DMS153 (cell line): Measurements from ENCODE around the gene IDS.
A peak's percentile ranks its signal among the peaks of the same experiment; 100 is the strongest.
"Not testable (repeated sequence)": the region's sequence is repeated elsewhere in the genome, so short reads cannot be mapped to it uniquely, and the experiment has no call there.

Experiments
- DNase-seq: peaks from one replicate; lab custom pipeline; 2025; lab: John Stamatoyannopoulos, UW

IDS gene

DNA sequence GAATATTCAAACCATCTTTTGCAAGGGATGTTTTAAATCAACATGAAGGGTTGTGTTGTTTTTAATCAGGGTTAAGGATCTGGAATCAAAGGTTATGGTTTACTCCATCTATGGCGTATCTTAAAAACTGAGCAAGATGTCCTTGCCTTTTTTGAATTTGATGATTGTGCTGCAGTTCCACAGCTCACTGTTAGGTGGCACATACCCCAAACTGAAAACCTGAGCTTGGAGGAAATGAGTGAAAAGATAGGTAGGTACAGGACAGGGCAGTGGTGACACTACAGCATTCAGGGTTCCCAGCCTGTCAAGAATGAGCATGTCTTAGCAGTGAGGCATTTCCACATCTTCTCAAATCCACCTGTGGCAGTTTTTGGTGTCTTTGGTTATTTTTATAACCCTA, 22.6 kb upstream of the IDS start:
- DNase-seq = peak; percentile 16

DNA sequence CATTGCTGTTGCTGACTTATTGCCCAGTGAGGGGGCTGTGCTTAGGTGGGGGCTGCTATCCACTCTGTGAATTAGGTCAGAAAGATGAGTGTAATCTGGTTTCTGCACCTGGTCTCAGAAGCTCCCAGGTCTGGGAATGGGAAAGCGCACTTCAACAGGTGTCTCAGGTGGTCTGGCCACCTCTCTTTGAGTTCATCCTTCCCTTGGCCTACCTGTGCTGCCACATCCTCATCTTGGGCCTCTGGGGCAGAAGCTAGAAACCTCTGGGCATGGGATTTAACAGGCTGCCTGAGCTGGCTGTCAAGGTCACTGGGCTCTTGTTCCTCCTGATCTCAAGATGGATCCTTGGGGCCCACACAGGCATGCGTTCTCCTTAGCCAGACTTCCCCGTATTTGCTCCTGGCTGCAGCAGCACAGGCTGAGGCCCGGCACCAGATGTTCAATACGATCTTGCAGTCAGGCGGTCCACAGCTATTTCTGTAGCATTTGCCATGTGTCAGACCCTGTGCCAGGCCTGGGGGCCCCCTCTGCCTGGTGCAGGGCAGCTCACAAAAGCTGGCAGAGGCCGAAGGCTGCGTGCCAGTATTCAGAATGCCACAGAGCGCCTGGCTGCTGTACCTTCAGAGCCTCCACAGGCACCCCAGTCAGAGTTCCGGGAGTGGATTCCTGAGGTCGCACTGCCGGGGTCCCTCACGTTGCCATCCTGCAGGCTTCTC, 21.4 kb upstream of the IDS start:
- not testable (repeated sequence) for DNase-seq

DNA sequence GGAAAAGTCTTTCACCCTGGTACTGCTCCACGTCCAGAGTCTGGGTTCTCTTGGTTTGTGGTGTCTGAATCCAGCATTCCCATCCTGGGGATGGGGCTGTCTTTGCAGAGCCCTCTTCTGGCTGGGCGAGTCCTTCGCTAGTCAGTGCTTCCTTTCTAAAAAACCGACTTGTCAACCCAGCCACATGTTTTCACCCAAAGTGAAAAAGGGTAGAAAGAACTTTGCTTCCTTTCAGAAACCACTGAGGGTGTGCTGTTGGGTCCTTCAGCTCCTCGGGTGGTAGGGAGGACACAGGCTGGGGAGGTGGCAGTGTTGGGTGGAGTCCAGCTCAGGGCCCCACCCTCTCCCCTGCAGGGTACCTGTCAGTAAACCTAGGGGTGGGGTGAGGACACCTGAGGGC, 20.8 kb upstream of the IDS start:
- DNase-seq = not testable (repeated sequence)

DNA sequence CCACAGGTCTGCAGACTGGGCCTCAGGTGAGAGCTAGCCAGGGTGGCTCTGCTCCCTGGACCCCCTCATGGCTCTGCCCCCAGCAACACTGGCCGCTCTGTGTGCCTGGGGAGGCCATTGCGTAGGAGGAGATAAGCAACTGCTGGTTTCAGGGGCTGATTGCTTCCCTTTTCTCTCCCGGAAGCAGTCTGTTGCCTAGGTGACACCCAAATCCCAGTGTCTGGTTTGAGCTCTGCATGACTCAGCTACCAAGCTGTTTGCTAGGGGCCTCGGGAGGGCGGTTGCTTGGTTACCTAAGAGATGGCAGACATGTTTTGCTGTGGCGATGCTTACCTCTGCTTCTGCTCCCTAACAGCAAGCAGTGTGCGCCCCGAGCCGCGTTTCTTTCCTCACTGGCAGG, 20.3 kb upstream of the IDS start:
- peak; percentile 73 for DNase-seq

DNA sequence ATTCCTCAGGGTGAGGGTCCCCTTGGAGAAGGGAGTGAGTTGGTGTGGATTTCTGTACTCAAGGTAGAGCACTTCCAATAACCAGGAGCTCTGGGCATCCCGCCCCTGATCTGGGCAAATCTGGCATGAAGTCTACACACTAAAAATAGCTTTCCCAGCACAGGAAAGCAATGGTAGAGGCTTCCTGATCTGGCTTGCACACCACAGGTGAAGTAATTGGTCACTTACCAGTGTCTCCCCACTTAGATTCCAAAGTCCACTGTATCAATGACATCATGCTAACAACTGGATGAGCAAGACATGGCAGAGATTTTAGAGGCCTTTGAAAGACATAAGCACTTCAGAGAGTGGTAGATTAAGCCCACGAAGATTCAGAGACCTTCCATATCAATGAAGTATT, 17.8 kb upstream of the IDS start:
- no peak for DNase-seq

DNA sequence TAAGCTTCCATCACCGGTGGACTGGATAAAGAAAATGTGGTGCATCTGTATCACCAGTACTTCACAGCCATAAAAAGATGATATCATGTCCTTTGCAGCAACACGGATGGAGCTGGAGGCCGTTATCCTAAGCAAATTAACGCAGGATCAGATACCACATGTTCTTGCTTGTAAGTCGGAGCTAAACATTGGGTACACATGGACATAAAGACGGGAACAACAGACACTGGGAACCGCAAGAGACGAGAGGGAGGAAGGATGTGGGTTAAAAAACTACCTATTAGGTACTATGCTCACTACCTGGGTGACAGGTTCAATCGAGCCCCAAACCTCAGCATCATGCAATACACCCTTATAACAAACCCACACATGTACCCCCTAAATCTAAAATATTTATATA, 16.3 kb upstream of the IDS start:
- DNase-seq = no peak

DNA sequence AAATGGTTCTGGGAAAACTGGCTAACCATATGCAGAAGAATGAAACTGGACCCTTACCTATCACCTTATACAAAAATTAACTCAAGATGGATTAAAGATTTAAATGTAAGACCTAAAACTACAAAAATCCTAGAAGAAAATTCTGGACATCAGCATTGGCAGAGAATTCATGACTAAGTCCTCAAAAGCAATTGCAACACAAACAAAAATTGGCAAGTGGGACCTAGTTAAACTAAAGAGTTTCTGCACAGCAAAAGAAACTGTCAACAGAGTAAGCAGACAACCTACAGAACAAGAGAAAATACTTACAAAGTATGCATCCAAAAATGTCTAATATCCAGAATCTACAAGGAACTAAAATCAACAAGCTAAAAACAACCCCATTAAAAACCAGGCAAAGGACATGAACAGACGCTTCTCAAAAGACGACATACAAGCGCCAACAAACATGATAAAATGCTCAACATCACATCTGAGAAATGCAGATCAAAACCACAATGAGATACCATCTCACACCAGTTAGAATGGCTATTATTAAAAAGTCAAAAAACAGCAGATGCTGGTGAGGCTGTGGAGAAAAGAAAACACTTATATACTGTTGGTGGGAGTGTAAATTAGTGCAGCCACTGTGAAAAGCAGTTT, 15.7 kb upstream of the IDS start:
- not testable (repeated sequence) for DNase-seq

DNA sequence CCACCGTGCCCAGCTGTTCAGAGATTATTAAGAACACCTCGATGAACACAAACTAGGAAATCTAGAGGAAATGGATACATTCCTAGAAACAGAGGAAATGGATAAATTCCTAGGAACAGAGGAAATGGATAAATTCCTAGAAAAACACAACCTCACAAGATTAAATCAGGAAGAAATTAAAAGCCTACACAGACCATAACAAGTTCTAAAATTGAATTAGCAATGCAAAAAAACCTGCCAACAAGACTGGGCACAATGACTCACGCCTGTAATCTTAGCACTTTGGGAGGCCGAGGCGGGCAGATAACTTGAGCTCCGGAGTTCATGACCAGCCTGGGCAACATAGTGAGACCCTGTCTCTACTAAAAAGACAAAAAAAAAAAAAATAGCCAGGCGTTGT, 13.1 kb upstream of the IDS start:
- no peak for DNase-seq

DNA sequence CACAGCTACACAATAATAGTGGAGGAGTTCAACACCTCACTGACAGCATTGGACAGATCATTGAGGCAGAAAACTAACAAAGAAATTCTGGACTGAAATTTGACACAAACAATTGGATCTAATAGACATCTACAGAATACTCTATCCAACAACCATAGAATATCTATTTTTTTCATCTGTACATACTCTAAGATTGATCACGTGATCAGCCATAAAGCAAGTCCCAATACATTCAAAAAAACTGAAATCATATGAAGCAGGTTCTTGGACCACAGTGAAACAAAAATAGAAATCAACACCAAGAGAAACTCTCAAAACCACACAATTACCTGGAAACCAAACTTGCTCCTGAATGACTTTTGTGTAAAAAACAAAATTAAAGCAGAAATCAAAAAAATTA, 12.2 kb upstream of the IDS start:
- DNase-seq = no peak

DNA sequence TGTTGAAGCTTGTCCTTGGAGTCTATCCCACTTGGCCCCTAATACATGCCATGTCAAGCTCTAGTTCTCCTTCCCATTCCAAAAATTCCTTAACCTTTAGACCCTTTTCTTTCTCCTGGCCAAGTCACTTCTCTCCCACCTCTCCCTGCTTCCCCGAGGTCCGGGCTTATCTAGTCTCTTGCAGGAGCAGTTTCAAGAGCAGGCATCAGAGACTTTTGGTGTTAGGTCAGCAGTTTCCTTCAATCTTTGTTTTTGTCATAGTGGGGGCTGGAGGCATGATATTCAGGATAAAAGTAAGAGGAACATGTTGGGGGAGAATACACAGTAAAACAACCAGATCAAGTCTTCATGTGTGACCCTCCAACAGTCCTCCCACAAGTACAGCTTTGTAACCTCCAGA, 11.5 kb upstream of the IDS start:
- DNase-seq = no peak

DNA sequence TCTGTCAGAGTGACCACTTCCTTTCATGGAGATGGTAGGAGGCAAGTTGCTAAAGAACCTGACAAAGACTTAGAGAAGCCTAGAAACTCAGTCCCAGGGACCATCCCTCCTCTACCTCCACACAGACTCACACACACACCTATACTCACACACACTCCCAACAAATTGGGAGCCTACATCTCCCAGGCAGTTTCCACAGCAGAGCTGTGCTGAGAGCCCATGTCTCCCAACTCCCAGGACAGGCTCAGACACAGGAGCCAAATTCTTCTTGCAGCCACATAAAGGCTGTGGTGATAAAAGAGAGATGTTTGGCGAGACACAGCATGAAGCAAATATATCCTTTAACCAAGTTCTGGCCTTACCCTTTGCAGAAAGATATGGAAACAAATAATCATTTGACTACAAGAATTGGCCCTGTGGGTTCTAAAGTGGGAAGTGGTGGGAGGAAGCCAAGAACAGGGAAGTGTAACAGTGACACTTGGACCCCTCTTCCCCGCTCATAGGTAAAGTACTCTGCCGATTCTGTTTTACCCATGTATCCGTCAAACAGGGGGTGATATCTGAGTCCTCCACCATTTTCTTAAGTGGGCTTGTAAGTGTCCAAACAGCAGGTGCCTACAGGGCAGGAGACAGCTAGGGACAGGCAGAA, 11.0 kb upstream of the IDS start:
- no peak for DNase-seq

DNA sequence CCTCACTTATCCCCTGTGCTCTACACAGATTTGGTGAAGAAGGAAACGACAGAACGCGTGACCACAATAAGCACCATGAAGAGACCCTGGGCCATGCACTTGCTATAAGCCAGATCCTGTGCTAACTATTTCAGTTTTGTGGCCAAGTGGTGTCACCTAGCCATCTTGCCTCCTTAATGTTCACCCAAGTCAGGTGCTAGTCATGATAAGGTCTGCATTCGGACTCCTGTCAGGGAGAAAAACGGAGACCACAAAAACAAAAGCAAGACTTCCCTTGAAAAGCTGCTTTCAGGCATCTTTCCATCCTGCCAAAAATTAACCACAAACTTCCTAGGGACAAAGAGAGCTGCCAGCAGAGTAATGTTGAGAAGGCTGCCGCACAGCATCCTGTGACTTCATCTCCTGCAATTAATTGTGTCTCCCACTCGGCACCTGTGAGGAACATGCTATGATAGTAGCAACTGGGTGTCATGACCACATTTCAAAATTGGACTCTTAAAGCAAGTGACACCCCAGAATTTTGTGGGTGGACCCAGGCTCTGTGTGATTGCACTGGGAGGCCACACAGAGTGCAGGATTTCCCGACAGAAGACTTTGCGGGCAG, 8.8 kb upstream of the IDS start:
- DNase-seq = no peak

DNA sequence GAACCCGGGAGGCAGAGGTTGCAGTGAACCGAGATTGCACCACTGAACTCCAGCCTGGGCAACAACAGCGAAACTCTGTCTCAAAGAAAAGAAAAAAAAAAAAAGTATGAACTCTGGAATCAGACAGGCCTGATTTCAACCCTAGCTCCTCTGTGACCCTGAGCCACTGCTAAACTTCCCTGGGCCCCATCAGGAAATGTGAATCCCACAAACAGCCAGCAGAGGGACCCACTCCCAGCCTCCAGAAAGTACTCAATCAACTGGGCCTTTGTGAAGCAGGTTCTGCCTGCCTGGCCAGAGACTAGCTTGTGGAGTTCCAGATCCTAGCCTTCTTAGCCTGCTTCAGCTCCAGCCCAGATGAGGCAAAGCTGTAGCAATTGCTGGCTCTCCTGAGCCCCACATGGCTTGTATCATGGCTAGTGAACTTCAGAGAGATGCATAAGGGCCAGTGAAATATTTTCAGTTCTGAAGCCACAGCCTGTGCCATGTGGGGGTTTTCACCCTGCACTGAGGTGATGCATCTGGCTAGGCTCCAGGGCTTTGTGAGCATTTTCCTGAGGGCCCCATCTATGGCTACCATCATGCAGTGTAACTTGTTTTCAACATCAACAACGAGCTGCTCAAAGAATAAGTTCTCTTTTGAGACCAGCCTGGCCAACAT, 7.2 kb upstream of the IDS start:
- DNase-seq = peak; percentile 30

DNA sequence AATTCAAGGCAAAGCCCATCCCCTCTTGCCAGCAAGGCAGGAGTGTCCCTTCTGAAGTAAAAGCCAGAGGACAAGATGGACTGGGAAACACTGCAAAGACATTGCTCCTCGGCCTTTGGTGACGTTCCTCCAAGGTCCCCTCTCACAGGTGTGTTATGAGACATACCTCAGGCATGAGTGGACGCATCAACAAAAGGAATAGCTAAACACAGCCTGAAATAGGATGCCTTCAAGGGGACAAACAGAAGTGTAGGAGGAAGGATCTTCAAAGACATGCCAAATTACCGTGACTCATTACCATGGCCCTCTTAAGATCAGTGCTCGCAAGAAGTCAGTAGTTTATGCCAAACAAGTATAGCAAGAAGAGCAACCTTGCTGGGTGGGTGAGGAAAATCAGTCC, 6.0 kb upstream of the IDS start:
- no peak for DNase-seq

DNA sequence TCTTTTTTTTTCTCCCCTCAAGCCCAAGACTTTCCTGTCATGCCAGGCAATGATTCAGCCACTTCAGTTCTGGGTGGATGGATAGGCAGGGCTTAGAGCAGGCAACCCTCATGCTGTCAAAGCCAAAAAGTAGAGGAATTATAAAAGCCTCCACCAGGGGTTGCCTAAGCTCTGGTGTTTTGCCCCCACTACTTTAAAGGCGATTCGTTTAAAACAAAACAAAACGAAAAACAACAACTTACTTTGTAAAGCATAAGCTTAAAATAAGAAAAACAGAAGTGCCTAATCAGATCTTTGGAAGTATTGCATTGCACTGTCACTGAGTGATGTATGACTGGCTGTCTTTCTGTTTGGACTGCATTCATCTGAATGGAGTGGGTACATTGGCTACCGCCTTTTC, 5.3 kb upstream of the IDS start:
- no peak for DNase-seq

DNA sequence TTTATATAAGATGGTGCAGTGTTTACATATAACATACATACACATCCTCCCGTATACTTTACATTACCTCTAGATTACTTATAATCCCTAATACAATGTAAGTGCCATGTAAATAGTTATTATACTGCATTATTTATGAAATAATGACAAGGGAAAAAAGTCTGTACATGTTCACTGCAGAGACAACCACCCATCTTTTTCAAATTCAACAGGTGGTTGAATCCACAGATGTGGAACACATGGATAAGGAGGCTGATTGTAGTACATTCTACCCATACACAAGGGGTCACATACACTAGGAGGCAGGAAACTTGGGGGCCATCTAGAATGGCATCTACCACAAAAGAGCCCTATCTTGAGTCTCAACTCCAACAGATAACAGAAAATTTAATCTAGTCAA, 3.4 kb upstream of the IDS start:
- no peak for DNase-seq

DNA sequence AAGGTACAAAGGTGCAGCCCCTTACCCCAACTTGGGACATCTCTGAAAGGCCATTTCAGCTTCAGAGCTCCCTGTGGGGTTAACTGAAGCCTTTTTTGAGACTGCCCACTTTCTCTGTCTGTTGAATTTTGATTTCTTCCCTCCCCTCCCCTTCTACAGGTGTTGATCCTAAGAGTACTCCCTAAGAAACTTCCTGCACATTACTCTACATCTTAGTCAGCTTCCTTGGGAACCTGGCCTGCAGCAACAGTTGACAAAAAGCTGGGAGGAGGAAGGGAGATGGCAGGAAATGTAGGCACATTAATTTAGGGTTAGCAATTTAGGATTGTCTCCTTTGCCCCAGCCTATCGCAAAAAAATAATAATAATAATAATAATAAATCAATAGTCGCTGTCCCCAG, 1.2 kb upstream of the IDS start:
- DNase-seq = no peak

DNA sequence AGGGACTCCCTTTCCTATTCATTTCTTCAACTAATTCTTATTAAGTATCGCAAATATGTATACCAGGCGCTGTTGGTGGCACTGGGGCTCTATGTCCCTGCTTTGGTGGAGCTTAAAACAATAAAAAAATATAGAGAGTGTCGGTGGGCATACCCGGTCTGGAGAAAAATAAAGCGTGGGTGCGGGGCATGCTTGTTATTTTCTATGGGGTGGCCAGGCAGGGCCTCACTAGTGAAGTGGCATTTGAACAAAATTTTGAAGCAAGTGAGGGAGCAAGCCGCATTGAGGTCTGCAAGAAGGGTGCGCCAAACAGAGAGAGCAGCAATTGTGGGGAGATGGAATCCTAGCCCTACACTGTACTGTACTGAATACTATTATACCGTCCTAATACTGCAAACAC, 565 bp upstream of the IDS start:
- DNase-seq = no peak

DNA sequence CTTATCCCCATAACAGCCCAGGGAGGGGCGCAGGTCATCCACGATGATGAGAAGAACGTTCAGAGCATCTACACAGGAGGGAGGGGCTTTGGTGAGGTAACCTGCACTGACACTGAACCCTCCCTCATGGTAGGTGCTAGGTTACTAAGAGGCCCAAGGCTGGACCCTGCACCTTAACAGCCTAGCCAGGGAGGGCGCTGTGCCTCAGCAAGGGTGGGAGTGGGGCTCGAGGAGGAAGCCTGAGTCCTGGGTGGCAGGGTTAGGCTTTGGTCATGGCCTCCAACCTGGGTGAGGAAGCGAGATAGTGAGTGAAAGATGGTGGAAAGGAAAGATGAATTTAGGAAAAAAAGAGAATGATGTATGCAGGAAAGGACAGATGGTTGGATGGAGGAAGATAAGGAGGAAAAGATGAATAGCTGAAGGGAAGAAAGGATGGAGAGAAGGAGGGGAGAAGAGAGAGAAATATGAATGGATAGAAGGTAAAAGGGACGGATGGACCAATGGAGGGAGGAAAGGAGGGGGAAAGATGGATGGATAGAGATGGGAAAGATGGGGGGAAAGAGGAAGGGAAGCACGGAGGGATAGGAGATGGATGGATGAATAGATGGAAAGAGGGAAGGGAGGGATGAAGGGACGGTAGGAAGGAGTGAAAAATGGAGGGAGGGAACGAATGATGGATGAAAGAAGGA, 736 bp downstream of the IDS start:
- peak; percentile 74 for DNase-seq

DNA sequence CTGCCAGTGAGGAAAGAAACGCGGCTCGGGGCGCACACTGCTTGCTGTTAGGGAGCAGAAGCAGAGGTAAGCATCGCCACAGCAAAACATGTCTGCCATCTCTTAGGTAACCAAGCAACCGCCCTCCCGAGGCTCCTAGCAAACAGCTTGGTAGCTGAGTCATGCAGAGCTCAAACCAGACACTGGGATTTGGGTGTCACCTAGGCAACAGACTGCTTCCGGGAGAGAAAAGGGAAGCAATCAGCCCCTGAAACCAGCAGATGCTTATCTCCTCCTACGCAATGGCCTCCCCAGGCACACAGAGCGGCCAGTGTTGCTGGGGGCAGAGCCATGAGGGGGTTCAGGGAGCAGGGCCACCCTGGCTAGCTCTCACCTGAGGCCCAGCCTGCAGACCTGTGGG, 1.7 kb downstream of the IDS start:
- peak; percentile 73 for DNase-seq

DNA sequence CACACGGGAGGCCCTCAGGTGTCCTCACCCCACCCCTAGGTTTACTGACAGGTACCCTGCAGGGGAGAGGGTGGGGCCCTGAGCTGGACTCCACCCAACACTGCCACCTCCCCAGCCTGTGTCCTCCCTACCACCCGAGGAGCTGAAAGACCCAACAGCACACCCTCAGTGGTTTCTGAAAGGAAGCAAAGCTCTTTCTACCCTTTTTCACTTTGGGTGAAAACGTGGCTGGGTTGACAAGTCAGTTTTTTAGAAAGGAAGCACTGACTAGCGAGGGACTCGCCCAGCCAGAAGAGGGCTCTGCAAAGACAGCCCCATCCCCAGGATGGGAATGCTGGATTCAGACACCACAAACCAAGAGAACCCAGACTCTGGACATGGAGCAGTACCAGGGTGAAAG, 2.2 kb downstream of the IDS start:
- not testable (repeated sequence) for DNase-seq

DNA sequence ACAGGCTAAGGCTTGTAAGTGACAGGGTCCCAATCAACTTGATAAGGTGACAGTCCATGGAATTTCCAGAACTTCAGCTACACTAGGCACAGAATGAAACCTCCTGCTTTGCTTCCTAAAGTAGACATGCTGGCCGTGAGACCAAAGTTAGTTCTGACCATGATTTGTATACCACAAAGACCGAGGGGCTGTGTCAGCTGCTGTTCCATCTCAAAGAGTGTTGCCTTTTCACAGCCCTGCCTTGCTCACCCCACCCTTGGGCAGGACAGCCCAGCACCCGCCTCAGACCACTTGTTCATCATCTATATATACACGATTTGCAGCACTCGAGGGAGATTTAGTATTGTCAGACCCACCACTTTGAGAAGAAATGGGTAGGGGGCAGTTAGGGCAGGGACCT, 5.3 kb downstream of the IDS start:
- no peak for DNase-seq
